ENCODE measurements around the gene PTPRT.

The PTPRT gene

GRCh38 chr20:43016257-43016656, 173.4 kb downstream of the PTPRT start:
- DNase-seq: no peak

- DNase-seq: no peak
Observed at GRCh38 chr20:43015566-43015965, 174.1 kb downstream of the PTPRT start.

GRCh38 chr20:43014206-43014605, 175.5 kb downstream of the PTPRT start:
- no peak for DNase-seq

- no peak for DNase-seq
Observed at GRCh38 chr20:43011491-43011890, 178.2 kb downstream of the PTPRT start.

GRCh38 chr20:43009532-43009931, 180.2 kb downstream of the PTPRT start:
- no peak for DNase-seq

GRCh38 chr20:43007525-43007924, 182.2 kb downstream of the PTPRT start:
- no peak for DNase-seq

GRCh38 chr20:43006651-43007375, 182.9 kb downstream of the PTPRT start:
- DNase-seq: no peak

- DNase-seq: no peak
Observed at GRCh38 chr20:43003318-43003944, 186.3 kb downstream of the PTPRT start.

- DNase-seq: no peak
Observed at GRCh38 chr20:42996141-42996540, 193.6 kb downstream of the PTPRT start.

- DNase-seq: no peak
Observed at GRCh38 chr20:42988319-42988718, 201.4 kb downstream of the PTPRT start.

- DNase-seq: no peak
Observed at GRCh38 chr20:42987376-42988114, 202.2 kb downstream of the PTPRT start.

- no peak for DNase-seq
Observed at GRCh38 chr20:42986143-42986773, 203.4 kb downstream of the PTPRT start.

GRCh38 chr20:42985628-42986027, 204.1 kb downstream of the PTPRT start:
- no peak for DNase-seq

- no peak for DNase-seq
Observed at GRCh38 chr20:42982218-42982617, 207.5 kb downstream of the PTPRT start.

- no peak for DNase-seq
Observed at GRCh38 chr20:42981253-42981652, 208.5 kb downstream of the PTPRT start.

- DNase-seq: no peak
Observed at GRCh38 chr20:42979720-42980119, 210.0 kb downstream of the PTPRT start.

GRCh38 chr20:42978184-42978974, 211.3 kb downstream of the PTPRT start:
- DNase-seq: no peak

GRCh38 chr20:42975974-42976373, 213.7 kb downstream of the PTPRT start:
- no peak for DNase-seq

- no peak for DNase-seq
Observed at GRCh38 chr20:42974347-42974746, 215.4 kb downstream of the PTPRT start.

GRCh38 chr20:42972591-42972990, 217.1 kb downstream of the PTPRT start:
- DNase-seq: no peak

GRCh38 chr20:42968746-42969145, 221.0 kb downstream of the PTPRT start:
- DNase-seq: no peak

- DNase-seq: no peak
Observed at GRCh38 chr20:42963796-42964195, 225.9 kb downstream of the PTPRT start.

- DNase-seq: no peak
Observed at GRCh38 chr20:42961771-42962170, 227.9 kb downstream of the PTPRT start.
